GM12873 (cell line): ENCODE data around the gene SPATA6L.

Source experiments
- TF ChIP-seq, protein P1 (sequence below): IDR thresholded peaks from 2 replicates; pipeline ENCODE4 v1.5.1; 2012; ENCODE audit warnings: low read depth, mild to moderate bottlenecking, moderate library complexity, low read length, control low read depth; ENCODE audit not compliant: insufficient read depth; ENCODE audit errors: missing control alignments

SPATA6L gene

DNA sequence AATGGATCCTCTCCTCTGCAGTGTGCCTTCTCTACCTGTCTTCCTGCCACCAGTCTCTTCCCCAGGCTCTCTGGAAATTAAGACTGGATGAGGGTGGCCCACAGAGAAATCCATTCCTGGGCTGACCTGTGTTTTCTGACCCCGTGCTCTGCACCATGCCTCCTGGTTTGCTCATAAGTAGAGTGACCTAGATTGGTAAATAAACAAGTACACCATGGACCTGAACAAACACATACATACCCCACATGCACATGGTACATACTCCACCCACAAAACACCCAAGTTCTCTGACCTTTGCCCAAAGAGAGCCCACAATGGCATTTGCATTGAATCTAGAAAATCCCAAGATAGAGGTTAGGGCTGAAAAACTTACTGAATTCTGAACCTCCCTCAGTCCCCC, 81.6 kb downstream of the SPATA6L start:
- TF ChIP-seq, protein P1, sequence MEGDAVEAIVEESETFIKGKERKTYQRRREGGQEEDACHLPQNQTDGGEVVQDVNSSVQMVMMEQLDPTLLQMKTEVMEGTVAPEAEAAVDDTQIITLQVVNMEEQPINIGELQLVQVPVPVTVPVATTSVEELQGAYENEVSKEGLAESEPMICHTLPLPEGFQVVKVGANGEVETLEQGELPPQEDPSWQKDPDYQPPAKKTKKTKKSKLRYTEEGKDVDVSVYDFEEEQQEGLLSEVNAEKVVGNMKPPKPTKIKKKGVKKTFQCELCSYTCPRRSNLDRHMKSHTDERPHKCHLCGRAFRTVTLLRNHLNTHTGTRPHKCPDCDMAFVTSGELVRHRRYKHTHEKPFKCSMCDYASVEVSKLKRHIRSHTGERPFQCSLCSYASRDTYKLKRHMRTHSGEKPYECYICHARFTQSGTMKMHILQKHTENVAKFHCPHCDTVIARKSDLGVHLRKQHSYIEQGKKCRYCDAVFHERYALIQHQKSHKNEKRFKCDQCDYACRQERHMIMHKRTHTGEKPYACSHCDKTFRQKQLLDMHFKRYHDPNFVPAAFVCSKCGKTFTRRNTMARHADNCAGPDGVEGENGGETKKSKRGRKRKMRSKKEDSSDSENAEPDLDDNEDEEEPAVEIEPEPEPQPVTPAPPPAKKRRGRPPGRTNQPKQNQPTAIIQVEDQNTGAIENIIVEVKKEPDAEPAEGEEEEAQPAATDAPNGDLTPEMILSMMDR: no peak

DNA sequence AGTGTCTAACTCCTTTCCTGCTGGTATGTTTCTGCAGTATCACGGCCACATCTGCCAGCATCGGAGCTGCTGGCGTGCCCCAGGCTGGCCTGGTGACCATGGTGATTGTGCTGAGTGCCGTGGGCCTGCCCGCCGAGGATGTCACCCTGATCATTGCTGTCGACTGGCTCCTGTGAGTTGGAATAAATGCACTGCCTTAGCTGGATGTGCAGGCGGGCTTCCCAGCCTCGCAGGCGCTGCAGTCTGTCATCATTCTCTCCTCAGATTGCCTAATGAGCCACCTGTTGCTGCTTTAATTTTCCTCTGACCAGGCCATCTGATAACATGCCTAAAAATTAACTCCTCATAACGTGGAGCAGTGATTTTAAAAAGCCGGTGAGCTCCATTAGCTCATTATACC, 83.3 kb downstream of the SPATA6L start:
- TF ChIP-seq, protein P1: no peak

DNA sequence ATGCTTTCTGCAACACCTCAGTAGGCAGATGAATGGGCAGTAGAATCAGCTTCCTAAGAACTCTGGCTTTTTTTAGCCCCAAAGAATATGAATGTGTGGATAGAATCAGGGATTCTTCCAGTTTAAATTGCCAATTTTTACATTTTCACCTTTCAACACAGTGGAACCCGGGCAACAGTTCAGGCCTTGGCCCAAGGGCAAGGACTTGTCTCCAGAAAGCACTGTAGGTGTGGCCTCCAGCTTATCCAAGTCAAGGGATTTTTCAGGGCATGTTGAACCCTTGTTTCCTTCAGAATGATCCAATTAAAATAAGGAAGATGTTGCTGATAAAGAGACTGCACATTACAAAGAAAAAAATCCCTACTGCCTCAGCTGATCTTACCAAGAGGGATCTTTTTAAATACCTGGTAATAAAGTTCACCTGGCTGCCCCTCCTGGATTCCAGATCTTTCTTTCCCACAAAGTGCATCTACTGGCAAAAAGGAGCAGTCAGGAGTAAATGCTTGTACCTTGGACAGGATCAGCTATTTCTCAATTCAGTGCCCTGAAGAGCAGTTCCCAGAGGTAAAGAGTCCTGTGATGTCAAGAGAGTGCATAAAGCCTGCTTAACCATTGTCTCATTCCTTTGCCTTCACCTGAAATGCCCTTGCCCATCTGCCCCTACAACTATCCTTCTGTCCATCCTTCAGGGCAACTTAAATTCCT, 84.3 kb downstream of the SPATA6L start:
- TF ChIP-seq, protein P1: no peak

DNA sequence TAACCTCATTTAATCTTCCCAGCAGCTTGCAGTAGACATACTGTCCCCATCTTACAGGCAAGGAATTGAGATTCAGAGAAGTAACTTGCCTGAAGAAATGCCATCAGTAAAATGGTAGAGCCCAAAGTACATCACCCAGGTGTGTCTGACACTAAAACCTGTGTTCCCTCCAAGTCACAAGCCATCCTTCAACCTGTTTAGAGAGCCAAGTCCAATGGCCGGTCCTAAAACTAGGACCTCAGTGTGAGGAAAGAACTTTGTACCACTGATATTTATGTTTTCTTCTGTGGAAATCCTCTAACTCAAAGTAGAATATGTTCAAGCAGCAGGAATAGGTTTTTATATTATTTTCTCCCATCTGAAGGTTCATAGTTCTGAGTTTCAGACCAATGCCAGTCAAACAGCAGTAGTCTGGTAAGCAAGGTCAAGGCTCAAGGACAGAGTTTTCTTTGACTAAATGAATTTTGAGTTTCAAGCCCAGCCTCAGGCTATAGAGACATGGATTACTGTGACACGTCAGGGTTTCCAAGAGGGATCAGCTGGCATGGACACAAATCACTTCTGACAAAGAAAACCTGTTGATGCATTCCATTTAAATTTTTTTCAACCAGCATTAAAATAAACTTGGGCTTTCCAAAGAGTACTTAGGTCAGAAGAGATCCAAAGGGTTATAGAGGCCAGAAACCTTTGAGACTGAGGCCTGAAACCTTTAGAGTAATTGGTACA, 85.1 kb downstream of the SPATA6L start:
- TF ChIP-seq, protein P1: no peak

DNA sequence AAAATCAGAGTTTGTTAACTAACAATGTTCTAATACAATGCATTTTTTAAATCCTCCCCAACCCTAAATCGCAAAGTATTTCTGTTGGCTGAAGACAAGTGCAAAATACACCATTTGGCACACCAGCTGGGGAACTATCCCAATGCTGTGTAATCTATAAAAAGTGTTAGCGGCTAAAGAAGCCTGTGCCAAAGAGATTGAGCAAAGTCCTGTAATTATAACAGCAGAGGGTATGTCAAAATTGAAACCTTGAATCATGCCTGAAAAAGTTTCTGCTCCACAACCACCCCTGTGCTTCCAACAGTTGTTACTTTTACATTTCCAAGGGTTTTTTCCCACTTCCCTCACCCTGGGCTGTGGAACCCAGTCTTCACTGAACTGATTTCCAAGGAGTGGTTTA, 87.3 kb downstream of the SPATA6L start:
- TF ChIP-seq, protein P1: no peak

DNA sequence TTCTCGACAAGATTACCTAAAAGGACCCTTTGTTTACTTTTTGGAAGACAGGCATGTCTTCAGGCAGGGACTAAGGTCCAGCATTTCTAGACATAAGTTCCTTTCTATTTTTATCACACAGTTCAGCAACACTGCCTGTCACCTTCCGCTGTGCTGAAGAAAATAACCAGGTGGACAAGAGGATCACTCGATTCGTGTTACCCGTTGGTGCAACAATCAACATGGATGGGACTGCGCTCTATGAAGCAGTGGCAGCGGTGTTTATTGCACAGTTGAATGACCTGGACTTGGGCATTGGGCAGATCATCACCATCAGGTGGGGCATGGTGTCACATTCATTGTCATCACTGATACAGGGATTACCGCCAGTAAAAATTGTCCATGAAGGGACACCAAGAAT, 89.8 kb downstream of the SPATA6L start:
- TF ChIP-seq, protein P1: no peak

DNA sequence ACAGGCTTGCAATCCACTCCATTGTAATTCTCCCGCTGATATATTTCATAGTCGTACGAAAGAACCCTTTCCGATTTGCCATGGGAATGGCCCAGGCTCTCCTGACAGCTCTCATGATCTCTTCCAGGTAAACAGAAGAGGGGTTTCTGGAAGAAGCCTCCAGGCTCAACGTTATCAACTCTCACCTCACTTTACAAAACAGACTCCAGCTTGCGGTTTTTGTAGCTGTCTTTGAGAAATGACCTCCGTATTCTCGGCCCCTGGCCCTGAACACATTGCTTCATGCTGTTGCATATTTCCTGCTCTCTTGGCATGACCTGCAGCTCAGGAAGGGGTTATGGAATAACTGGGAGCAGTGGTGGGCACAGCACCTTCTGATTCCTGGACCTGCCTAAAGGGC, 90.3 kb downstream of the SPATA6L start:
- TF ChIP-seq, protein P1: no peak
